Neural cell (in vitro differentiated cells): Measurements from ENCODE around the gene MOGAT1. TPM values are rescaled to one million over a fixed set of nuclear protein-coding genes. Genes with fewer than 3 reads are reported as not detected.

Experiments used
- H2AFZ ChIP-seq: fragments of 200-600, 300-800 bp; sonication (generic), shearing (Covaris generic); 2 replicates; pipeline ENCODE4 v1.6.0; 2014; ENCODE audit warnings: low read depth, mild to moderate bottlenecking, antibody characterized with exemption, low read length, moderate library complexity
- H3F3A ChIP-seq: fragments of 200-600 bp; shearing (Covaris generic); 2 replicates; pipeline ENCODE4 v1.6.1; 2016; ENCODE audit warnings: mild to moderate bottlenecking, moderate library complexity, mixed read lengths, antibody characterized with exemption, low read length; ENCODE audit not compliant: insufficient read depth, poor library complexity, severe bottlenecking
- H3K27ac ChIP-seq: fragments of 200-600, 300-800 bp; sonication (generic), shearing (Covaris generic); 2 replicates; pipeline ENCODE4 v1.5.1; 2014; ENCODE audit warnings: mild to moderate bottlenecking, low read length, moderate library complexity
- H3K27me3 ChIP-seq: fragments of 300-800, 200-600 bp; sonication (generic), shearing (Covaris generic); 2 replicates; pipeline ENCODE4 v1.6.0; 2014; ENCODE audit warnings: mild to moderate bottlenecking, low read depth, low read length, moderate library complexity; ENCODE audit not compliant: insufficient read depth
- H3K36me3 ChIP-seq: fragments of 300-800, 200-600 bp; sonication (generic), shearing (Covaris generic); 2 replicates; pipeline ENCODE4 v1.5.1; 2014; ENCODE audit warnings: mild to moderate bottlenecking, antibody characterized with exemption, low read length, moderate library complexity; ENCODE audit not compliant: insufficient read depth
- H3K4me2 ChIP-seq: fragments of 300-800, 200-600 bp; sonication (generic), shearing (Covaris generic); 2 replicates; pipeline ENCODE4 v1.6.0; 2014; ENCODE audit warnings: mild to moderate bottlenecking, low read length
- H3K4me3 ChIP-seq: fragments of 300-800, 200-600 bp; sonication (generic), shearing (Covaris generic); 2 replicates; pipeline ENCODE4 v1.5.1; 2014; ENCODE audit warnings: mild to moderate bottlenecking, low read length, moderate library complexity
- H3K79me2 ChIP-seq: fragments of 200-600 bp; shearing (Covaris generic); replicated peaks from 2 replicates; pipeline ENCODE4 v1.6.0; 2014; ENCODE audit warnings: mild to moderate bottlenecking, low read length, moderate library complexity; ENCODE audit not compliant: insufficient read depth
- H3K9ac ChIP-seq: fragments of 300-800, 200-600 bp; sonication (generic), shearing (Covaris generic); 2 replicates; pipeline ENCODE4 v1.6.1; 2016; ENCODE audit warnings: mild to moderate bottlenecking, low read length, mixed read lengths
- H3K9me2 ChIP-seq: fragments of 200-600 bp; shearing (Covaris generic); 2 replicates; pipeline ENCODE4 v1.6.1; 2016; ENCODE audit warnings: mild to moderate bottlenecking, low read length, mixed read lengths; ENCODE audit not compliant: insufficient read depth
- H3K9me3 ChIP-seq: fragments of 200-600, 300-800 bp; sonication (generic), shearing (Covaris generic); 2 replicates; pipeline ENCODE4 v1.6.1; 2016; ENCODE audit warnings: mild to moderate bottlenecking, mixed run types, low read length, moderate library complexity, mixed read lengths
- H4K20me1 ChIP-seq: fragments of 200-600 bp; shearing (Covaris generic); 2 replicates; pipeline ENCODE4 v1.6.1; 2016; ENCODE audit warnings: mild to moderate bottlenecking, mixed run types; ENCODE audit not compliant: insufficient read depth
- EP300 ChIP-seq: fragments of 450-650 bp; conservative IDR thresholded peaks from 2 replicates; pipeline ENCODE4 v1.6.1; 2014; ENCODE audit warnings: antibody characterized with exemption, mild to moderate bottlenecking, moderate library complexity; ENCODE audit not compliant: poor library complexity, severe bottlenecking
- EZH2 ChIP-seq: fragments of 200-600, 300-800 bp; shearing (Covaris generic), sonication (generic); IDR thresholded peaks from 2 replicates; pipeline ENCODE4 v1.6.1; 2014; ENCODE audit warnings: antibody characterized with exemption, low read length, borderline replicate concordance, mild to moderate bottlenecking; ENCODE audit not compliant: insufficient read depth, poor library complexity, severe bottlenecking
- MXI1 ChIP-seq: fragments of 450-650 bp; conservative IDR thresholded peaks from 2 replicates; pipeline ENCODE4 v1.6.1; 2014; ENCODE audit warnings: antibody characterized with exemption, mild to moderate bottlenecking; ENCODE audit not compliant: poor library complexity, severe bottlenecking
- POLR2AphosphoS5 ChIP-seq: IDR thresholded peaks from 2 replicates; pipeline ENCODE4 v1.6.1; 2012
- RAD21 ChIP-seq: fragments of 450-650 bp; conservative IDR thresholded peaks from 2 replicates; pipeline ENCODE4 v1.6.1; 2014; ENCODE audit warnings: antibody characterized with exemption, mild to moderate bottlenecking, moderate library complexity
- SMC3 ChIP-seq: fragments of 450-650 bp; conservative IDR thresholded peaks from 2 replicates; pipeline ENCODE4 v1.6.1; 2014; ENCODE audit warnings: antibody characterized with exemption, mild to moderate bottlenecking, moderate library complexity; ENCODE audit not compliant: poor library complexity
- TAF1 ChIP-seq: IDR thresholded peaks from 2 replicates; pipeline ENCODE4 v1.6.1; 2012; ENCODE audit warnings: low read depth
- polyA plus RNA-seq: library from polyadenylated mRNA; depleted of rRNA; stranded (reverse); fragments of >200 nt; gene quantifications from 2 replicates; pipeline ENCODE4 v1.2.3, GENCODE V29; 2014
- TF ChIP-seq, protein P1 (sequence below): fragments of 450-650 bp; IDR thresholded peaks from 2 replicates; pipeline ENCODE4 v1.5.1; 2014; ENCODE audit warnings: antibody characterized with exemption, mild to moderate bottlenecking, moderate library complexity; ENCODE audit not compliant: poor library complexity, severe bottlenecking

The MOGAT1 gene
- polyA plus RNA-seq, 1 donor from 2014 or later, result not detected

DNA sequence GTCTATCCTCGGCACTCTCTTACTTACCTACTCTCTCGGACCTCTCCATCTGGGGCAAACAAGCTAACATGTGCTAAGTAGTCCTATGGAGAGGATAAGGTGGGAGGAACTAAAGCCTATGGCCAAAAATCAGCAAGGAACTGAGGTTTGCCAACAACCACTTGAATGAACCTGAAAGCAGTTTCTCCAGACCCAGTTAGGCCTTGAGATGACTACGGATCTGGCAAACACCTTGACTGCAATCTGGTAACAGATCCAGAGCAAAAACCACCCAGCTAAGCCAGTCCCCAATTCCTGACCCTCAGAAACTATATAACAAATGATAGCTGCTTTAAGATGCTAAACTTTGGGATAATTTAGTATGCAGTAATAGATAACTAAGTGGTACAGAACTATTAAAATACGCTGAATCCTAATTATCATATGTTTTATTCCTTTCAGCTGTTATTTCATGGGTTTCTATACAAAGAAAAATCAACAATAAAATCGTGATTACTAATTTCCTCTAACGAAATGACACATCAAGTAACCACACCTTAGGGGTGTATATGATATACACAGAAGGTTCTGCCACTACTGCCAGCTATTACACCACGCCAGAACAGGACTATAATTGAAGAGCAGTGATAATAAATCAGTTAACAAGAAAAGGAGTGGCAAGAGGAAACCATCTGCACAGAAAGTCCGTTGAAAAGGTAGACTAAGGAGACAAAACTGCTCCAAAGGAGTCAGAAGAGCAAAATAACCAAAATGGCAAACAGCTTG lies 18.8 kb upstream of the MOGAT1 start:
- H3K36me3 ChIP-seq, result no peaks in the 10 kb centered on the region
- H3K9me2 ChIP-seq, result no peaks in the 10 kb centered on the region
- H3K9me3 ChIP-seq, result no peaks in the 10 kb centered on the region
- H3K9ac ChIP-seq, result no peak overlapping the region
- H3K27me3 ChIP-seq, result no peaks in the 10 kb centered on the region
- H3K27ac ChIP-seq, result no peak overlapping the region
- H3F3A ChIP-seq, result no peaks in the 10 kb centered on the region
- no peak overlapping the region for H2AFZ ChIP-seq
- H3K4me3 ChIP-seq, result no peak overlapping the region
- no peaks in the 10 kb centered on the region for H4K20me1 ChIP-seq
- H3K4me2 ChIP-seq, result no peak overlapping the region
- peaks cover 31% of the 10 kb centered on the region for H3K79me2 ChIP-seq
- TF ChIP-seq EP300, result no peak
- TF ChIP-seq SMC3, result no peak
- TF ChIP-seq EZH2, result no peak

DNA sequence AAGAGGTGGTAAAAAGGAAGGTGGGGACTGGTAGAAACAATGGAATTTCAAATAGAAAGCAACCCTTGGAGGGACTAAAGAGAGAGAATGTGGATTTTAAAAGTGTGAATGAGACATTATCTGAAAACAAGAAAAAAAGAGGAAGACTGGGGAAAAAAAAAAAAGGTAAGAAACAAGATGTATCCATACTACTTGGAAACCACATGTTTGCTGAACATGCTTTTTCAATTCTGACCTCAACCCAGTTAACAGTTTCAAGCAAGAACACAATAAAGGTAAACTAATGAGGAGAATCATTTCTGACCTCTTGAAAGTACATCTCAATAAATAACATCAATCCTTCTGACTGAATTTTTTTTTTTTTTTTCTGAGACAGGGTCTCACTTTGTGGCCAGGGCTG lies 18.2 kb upstream of the MOGAT1 start:
- no peak overlapping the region for H3K4me3 ChIP-seq
- H3K27ac ChIP-seq, result no peak overlapping the region
- no peak for TF ChIP-seq RAD21
- no peak for TF ChIP-seq MXI1
- no peak for TF ChIP-seq TAF1
- TF ChIP-seq SMC3, result no peak
- no peaks in the 10 kb centered on the region for H4K20me1 ChIP-seq
- H3K27me3 ChIP-seq, result no peaks in the 10 kb centered on the region
- H3K4me2 ChIP-seq, result no peak overlapping the region
- no peak overlapping the region for H2AFZ ChIP-seq
- no peaks in the 10 kb centered on the region for H3K9me3 ChIP-seq
- no peaks in the 10 kb centered on the region for H3K36me3 ChIP-seq
- peaks cover 31% of the 10 kb centered on the region for H3K79me2 ChIP-seq
- no peaks in the 10 kb centered on the region for H3K9me2 ChIP-seq
- no peak overlapping the region for H3K9ac ChIP-seq
- no peaks in the 10 kb centered on the region for H3F3A ChIP-seq

DNA sequence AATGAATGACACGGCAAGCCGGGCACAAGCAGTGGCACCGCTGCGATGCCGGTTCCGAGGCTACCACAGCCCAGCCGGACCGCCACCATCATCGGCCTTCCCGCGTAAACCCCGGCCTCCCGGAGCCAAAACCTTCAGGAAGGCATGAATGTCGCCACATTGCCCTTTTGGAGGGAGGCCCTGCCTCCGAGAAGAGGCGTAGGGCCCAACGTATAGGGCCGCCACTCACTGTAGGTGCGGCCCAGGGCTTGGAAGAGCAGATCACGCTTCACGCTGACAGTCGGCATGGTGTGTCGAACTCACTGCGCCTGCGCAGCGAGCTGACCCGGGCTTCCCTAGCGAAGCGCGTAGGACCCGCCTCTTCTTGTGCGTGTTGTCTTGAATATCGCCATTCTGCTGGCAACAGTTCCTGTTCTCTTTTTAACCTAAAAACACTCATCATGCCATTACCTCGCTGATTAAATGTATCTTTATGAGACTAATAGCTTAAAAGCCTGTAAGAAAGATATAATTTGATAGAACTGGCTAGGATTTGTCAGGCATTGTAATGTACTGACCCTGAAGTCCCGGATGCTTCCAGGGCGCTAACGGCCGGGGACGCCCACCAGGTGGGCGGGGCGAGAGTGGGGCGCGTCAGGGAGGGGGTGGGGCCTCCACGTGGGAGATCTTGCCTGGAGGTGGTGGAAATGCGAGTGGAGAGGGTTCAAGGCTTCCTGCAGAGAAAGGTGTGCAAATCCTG lies 15.5 kb upstream of the MOGAT1 start, which contains the start of gene FARSB:
Gene FARSB, minus strand, starts transcription at position 306 of the 739 bp plus-strand sequence. Its CDS starts 19 bp downstream, at position 287.
- no peaks in the 10 kb centered on the region for H3F3A ChIP-seq
- H3K9me2 ChIP-seq, result no peaks in the 10 kb centered on the region
- H3K9me3 ChIP-seq, result no peaks in the 10 kb centered on the region
- peak within 1 kb of the TSS; percentile 56 for H3K4me2 ChIP-seq
- H4K20me1 ChIP-seq, result no peaks in the 10 kb centered on the region
- peak within 1 kb of the TSS; percentile 88 for H3K9ac ChIP-seq
- peak within 1 kb of the TSS; percentile 81 for H3K27ac ChIP-seq
- H3K27me3 ChIP-seq, result no peaks in the 10 kb centered on the region
- H2AFZ ChIP-seq, result peak within 1 kb of the TSS; percentile 82
- TF ChIP-seq EP300 (peak; percentile 34), POLR2AphosphoS5 (peak; percentile 93), MXI1 (peak; percentile 99), RAD21 (peak; percentile 40), EZH2 (no peak), SMC3 (peak; percentile 22), TAF1 (no peak)
- TF ChIP-seq, protein P1, sequence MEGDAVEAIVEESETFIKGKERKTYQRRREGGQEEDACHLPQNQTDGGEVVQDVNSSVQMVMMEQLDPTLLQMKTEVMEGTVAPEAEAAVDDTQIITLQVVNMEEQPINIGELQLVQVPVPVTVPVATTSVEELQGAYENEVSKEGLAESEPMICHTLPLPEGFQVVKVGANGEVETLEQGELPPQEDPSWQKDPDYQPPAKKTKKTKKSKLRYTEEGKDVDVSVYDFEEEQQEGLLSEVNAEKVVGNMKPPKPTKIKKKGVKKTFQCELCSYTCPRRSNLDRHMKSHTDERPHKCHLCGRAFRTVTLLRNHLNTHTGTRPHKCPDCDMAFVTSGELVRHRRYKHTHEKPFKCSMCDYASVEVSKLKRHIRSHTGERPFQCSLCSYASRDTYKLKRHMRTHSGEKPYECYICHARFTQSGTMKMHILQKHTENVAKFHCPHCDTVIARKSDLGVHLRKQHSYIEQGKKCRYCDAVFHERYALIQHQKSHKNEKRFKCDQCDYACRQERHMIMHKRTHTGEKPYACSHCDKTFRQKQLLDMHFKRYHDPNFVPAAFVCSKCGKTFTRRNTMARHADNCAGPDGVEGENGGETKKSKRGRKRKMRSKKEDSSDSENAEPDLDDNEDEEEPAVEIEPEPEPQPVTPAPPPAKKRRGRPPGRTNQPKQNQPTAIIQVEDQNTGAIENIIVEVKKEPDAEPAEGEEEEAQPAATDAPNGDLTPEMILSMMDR, result no peak
- peaks cover 22% of the 10 kb centered on the region for H3K79me2 ChIP-seq
- no peaks in the 10 kb centered on the region for H3K36me3 ChIP-seq
- H3K4me3 ChIP-seq, result peak within 1 kb of the TSS; percentile 80
